WTC11 (cell line): ENCODE data around the gene GRM7. TPM values are rescaled to one million over a fixed set of nuclear protein-coding genes. Genes with fewer than 3 reads are reported as not detected.

ENCODE experiments used
- ATAC-seq: fragments of 200-7000 bp; cut with Tn5 transposase; 2 replicates; pipeline ENCODE4 v1.10.0; 2021; ENCODE audit warnings: mild to moderate bottlenecking, moderate library complexity
- CTCF ChIA-PET: fragments of 300-600 bp; sonication (Branson Sonifier 250); formaldehyde crosslinking; loops from one replicate; lab custom pipeline; 2021; ENCODE audit warnings: antibody characterized with exemption; lab: Charles Lee
- POLR2A ChIA-PET: fragments of 350-600 bp; sonication (Branson Sonifier 250); formaldehyde crosslinking; loops from one replicate; lab custom pipeline; 2021; ENCODE audit warnings: antibody characterized with exemption; lab: Charles Lee
- DNase-seq: peaks from one replicate; pipeline ENCODE4 v3.0.0; 2021; ENCODE audit warnings: low spot score
- H3K27ac Mint-ChIP-seq: 2 replicates; pipeline ENCODE4 v1.8.0; 2021; ENCODE audit warnings: mixed read lengths
- H3K27me3 Mint-ChIP-seq: 2 replicates; pipeline ENCODE4 v1.8.0; 2021; ENCODE audit warnings: low read depth, mild to moderate bottlenecking, moderate library complexity, mixed read lengths
- H3K36me3 Mint-ChIP-seq: 2 replicates; pipeline ENCODE4 v1.8.0; 2021; ENCODE audit warnings: mixed read lengths
- H3K4me1 Mint-ChIP-seq: 2 replicates; pipeline ENCODE4 v1.8.0; 2022; ENCODE audit warnings: mixed read lengths
- H3K4me3 Mint-ChIP-seq: 2 replicates; pipeline ENCODE4 v1.8.0; 2021; ENCODE audit warnings: mild to moderate bottlenecking, moderate library complexity, mixed read lengths
- H3K9me3 Mint-ChIP-seq: 2 replicates; pipeline ENCODE4 v1.8.0; 2021; ENCODE audit warnings: mixed read lengths
- CTCF ChIP-seq: fragments of 200-600 bp; IDR thresholded peaks from 2 replicates; pipeline ENCODE4 v1.8.0; 2022; ENCODE audit warnings: antibody characterized with exemption
- EMX1 ChIP-seq: fragments of 250-450 bp; sonication (Bioruptor Pico); IDR thresholded peaks from 2 replicates; pipeline ENCODE4 v1.8.0; 2021; ENCODE audit warnings: mild to moderate bottlenecking
- FOXK1 ChIP-seq: sonication (generic); formaldehyde crosslinking; IDR thresholded peaks from 2 replicates; pipeline ENCODE4 v1.8.0; 2022; ENCODE audit warnings: mild to moderate bottlenecking, moderate library complexity, missing genetic modification reagents
- GRHL2 ChIP-seq: fragments of 250-450 bp; sonication (Bioruptor Pico); IDR thresholded peaks from 2 replicates; pipeline ENCODE4 v1.8.0; 2022; ENCODE audit warnings: mild to moderate bottlenecking, moderate library complexity; ENCODE audit not compliant: insufficient replicate concordance, severe bottlenecking
- HMGA2 ChIP-seq: fragments of 250-450 bp; sonication (Bioruptor Pico); IDR thresholded peaks from 2 replicates; pipeline ENCODE4 v1.4.0; 2021; ENCODE audit warnings: mild to moderate bottlenecking, moderate library complexity
- MXD4 ChIP-seq: fragments of 250-450 bp; sonication (Bioruptor Pico); IDR thresholded peaks from 2 replicates; pipeline ENCODE4 v1.8.0; 2021; ENCODE audit warnings: mild to moderate bottlenecking, moderate library complexity, borderline replicate concordance
- MYBL2 ChIP-seq: sonication (generic); formaldehyde crosslinking; IDR thresholded peaks from 2 replicates; pipeline ENCODE4 v1.8.1; 2023; ENCODE audit warnings: mild to moderate bottlenecking, moderate library complexity, missing genetic modification reagents
- SOX15 ChIP-seq: fragments of 250-450 bp; sonication (Bioruptor Pico); IDR thresholded peaks from 2 replicates; pipeline ENCODE4 v1.9.0; 2021; ENCODE audit warnings: mild to moderate bottlenecking
- TEAD4 ChIP-seq: sonication (generic); formaldehyde crosslinking; IDR thresholded peaks from 2 replicates; pipeline ENCODE4 v1.8.0; 2022; ENCODE audit warnings: mild to moderate bottlenecking, missing genetic modification reagents
- ZSCAN18 ChIP-seq: fragments of 250-450 bp; sonication (Bioruptor Pico); IDR thresholded peaks from 2 replicates; pipeline ENCODE4 v2.1.2; 2022; ENCODE audit warnings: mild to moderate bottlenecking, moderate library complexity
- total RNA-seq: library from RNA; stranded (reverse); gene quantifications from 3 replicates; pipeline ENCODE4 v1.2.3, GENCODE V29; 2021
- TF ChIP-seq, protein P1 (sequence below): sonication (generic); formaldehyde crosslinking; IDR thresholded peaks from 2 replicates; pipeline ENCODE4 v1.8.0; 2023; ENCODE audit warnings: mild to moderate bottlenecking, missing genetic modification reagents
- TF ChIP-seq, protein P2 (sequence below): sonication (generic); formaldehyde crosslinking; IDR thresholded peaks from 2 replicates; pipeline ENCODE4 v1.8.1; 2023; ENCODE audit warnings: mild to moderate bottlenecking, missing genetic modification reagents, borderline replicate concordance
- TF ChIP-seq, protein P3 (sequence below): fragments of 250-450 bp; sonication (Bioruptor Pico); conservative IDR thresholded peaks from 2 replicates; pipeline ENCODE4 v1.9.0; 2021; ENCODE audit warnings: mild to moderate bottlenecking
- TF ChIP-seq, protein P4 (sequence below): sonication (generic); formaldehyde crosslinking; IDR thresholded peaks from 2 replicates; pipeline ENCODE4 v1.8.0; 2022; ENCODE audit warnings: mild to moderate bottlenecking, missing genetic modification reagents
- TF ChIP-seq, protein P5 (sequence below): sonication (generic); formaldehyde crosslinking; IDR thresholded peaks from 2 replicates; pipeline ENCODE4 v1.8.0; 2022; ENCODE audit warnings: mild to moderate bottlenecking, missing genetic modification reagents

GRM7 gene
- total RNA-seq, 1 experiment from 2014 or later = 0.42 TPM

GRCh38 chr3:7630925-7631324 lies 770.0 kb downstream of the GRM7 start:
- DNase-seq (peak; percentile 10), ATAC-seq (no peak)
- TF ChIP-seq, protein P1, sequence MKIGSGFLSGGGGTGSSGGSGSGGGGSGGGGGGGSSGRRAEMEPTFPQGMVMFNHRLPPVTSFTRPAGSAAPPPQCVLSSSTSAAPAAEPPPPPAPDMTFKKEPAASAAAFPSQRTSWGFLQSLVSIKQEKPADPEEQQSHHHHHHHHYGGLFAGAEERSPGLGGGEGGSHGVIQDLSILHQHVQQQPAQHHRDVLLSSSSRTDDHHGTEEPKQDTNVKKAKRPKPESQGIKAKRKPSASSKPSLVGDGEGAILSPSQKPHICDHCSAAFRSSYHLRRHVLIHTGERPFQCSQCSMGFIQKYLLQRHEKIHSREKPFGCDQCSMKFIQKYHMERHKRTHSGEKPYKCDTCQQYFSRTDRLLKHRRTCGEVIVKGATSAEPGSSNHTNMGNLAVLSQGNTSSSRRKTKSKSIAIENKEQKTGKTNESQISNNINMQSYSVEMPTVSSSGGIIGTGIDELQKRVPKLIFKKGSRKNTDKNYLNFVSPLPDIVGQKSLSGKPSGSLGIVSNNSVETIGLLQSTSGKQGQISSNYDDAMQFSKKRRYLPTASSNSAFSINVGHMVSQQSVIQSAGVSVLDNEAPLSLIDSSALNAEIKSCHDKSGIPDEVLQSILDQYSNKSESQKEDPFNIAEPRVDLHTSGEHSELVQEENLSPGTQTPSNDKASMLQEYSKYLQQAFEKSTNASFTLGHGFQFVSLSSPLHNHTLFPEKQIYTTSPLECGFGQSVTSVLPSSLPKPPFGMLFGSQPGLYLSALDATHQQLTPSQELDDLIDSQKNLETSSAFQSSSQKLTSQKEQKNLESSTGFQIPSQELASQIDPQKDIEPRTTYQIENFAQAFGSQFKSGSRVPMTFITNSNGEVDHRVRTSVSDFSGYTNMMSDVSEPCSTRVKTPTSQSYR (CRISPR knock-in tag) = no peak
- TF ChIP-seq, protein P2, sequence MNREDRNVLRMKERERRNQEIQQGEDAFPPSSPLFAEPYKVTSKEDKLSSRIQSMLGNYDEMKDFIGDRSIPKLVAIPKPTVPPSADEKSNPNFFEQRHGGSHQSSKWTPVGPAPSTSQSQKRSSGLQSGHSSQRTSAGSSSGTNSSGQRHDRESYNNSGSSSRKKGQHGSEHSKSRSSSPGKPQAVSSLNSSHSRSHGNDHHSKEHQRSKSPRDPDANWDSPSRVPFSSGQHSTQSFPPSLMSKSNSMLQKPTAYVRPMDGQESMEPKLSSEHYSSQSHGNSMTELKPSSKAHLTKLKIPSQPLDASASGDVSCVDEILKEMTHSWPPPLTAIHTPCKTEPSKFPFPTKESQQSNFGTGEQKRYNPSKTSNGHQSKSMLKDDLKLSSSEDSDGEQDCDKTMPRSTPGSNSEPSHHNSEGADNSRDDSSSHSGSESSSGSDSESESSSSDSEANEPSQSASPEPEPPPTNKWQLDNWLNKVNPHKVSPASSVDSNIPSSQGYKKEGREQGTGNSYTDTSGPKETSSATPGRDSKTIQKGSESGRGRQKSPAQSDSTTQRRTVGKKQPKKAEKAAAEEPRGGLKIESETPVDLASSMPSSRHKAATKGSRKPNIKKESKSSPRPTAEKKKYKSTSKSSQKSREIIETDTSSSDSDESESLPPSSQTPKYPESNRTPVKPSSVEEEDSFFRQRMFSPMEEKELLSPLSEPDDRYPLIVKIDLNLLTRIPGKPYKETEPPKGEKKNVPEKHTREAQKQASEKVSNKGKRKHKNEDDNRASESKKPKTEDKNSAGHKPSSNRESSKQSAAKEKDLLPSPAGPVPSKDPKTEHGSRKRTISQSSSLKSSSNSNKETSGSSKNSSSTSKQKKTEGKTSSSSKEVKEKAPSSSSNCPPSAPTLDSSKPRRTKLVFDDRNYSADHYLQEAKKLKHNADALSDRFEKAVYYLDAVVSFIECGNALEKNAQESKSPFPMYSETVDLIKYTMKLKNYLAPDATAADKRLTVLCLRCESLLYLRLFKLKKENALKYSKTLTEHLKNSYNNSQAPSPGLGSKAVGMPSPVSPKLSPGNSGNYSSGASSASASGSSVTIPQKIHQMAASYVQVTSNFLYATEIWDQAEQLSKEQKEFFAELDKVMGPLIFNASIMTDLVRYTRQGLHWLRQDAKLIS = no peak
- TF ChIP-seq MYBL2 (CRISPR knock-in tag) = no peak
- TF ChIP-seq, protein P3, sequence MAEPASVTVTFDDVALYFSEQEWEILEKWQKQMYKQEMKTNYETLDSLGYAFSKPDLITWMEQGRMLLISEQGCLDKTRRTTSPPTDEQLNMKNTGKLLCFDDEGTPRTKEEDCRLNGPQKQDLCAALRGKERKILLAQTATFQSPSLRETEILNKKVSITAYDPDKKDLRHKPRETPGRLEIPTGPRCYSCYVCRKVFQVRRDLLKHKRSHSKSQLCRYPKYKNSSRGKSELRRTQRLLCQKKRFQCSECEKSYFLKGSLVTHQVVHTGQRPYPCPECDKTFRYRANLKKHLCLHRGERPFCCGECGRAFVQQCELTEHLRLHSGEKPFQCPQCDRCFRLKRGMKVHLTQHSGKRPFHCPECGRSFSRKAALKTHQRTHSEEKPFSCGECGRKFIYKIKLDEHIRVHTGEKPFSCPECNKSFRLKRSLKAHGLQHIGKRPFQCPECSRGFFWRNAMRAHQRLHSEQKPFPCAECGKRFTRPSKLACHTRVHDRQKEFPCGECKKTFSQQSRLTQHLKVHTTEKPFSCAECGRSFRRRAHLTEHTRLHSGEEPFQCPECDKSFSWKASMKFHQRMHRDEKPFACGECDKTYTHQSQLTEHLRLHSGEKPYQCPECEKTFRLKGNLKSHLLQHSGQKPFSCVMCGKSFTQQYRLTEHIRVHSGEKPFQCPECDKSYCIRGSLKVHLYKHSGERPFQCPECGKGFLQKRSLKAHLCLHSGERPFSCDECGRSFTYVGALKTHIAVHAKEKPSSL (CRISPR knock-in tag) = no peak
- no peak for TF ChIP-seq SOX15 (CRISPR knock-in tag)
- TF ChIP-seq FOXK1 = no peak
- no peak for TF ChIP-seq MXD4 (CRISPR knock-in tag)
- TF ChIP-seq, protein P4, sequence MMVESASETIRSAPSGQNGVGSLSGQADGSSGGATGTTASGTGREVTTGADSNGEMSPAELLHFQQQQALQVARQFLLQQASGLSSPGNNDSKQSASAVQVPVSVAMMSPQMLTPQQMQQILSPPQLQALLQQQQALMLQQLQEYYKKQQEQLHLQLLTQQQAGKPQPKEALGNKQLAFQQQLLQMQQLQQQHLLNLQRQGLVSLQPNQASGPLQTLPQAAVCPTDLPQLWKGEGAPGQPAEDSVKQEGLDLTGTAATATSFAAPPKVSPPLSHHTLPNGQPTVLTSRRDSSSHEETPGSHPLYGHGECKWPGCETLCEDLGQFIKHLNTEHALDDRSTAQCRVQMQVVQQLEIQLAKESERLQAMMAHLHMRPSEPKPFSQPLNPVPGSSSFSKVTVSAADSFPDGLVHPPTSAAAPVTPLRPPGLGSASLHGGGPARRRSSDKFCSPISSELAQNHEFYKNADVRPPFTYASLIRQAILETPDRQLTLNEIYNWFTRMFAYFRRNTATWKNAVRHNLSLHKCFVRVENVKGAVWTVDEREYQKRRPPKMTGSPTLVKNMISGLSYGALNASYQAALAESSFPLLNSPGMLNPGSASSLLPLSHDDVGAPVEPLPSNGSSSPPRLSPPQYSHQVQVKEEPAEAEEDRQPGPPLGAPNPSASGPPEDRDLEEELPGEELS (CRISPR knock-in tag) = no peak
- no peak for TF ChIP-seq CTCF
- no peak for TF ChIP-seq GRHL2 (CRISPR knock-in tag)
- TF ChIP-seq EMX1 = no peak
- TF ChIP-seq HMGA2 (CRISPR knock-in tag) = no peak
- no peak for TF ChIP-seq ZSCAN18 (CRISPR knock-in tag)
- TF ChIP-seq, protein P5, sequence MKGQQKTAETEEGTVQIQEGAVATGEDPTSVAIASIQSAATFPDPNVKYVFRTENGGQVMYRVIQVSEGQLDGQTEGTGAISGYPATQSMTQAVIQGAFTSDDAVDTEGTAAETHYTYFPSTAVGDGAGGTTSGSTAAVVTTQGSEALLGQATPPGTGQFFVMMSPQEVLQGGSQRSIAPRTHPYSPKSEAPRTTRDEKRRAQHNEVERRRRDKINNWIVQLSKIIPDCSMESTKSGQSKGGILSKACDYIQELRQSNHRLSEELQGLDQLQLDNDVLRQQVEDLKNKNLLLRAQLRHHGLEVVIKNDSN (CRISPR knock-in tag) = no peak
- TF ChIP-seq TEAD4 (CRISPR knock-in tag) = no peak
- H3K9me3 Mint-ChIP-seq = peaks cover 5% of the 10 kb centered on the region; the same call in 1 of the 2 replicates
- no peak overlapping the region for H3K4me3 Mint-ChIP-seq
- ChIA-PET POLR2A (no interaction called here), CTCF (no interaction called here)
- no peaks in the 10 kb centered on the region for H3K4me1 Mint-ChIP-seq
- no peaks in the 10 kb centered on the region for H3K36me3 Mint-ChIP-seq
- no peaks in the 10 kb centered on the region for H3K27me3 Mint-ChIP-seq
- no peak overlapping the region for H3K27ac Mint-ChIP-seq
